Neural crest cell (in vitro differentiated cells): ENCODE results near the gene C9orf57. TPM values are rescaled to one million over a fixed set of nuclear protein-coding genes. Genes with fewer than 3 reads are reported as not detected.
"Not testable (repeated sequence)": the region's sequence is repeated elsewhere in the genome, so short reads cannot be mapped to it uniquely, and the experiment has no call there.

Source experiments
- DNase-seq: peaks from one replicate; pipeline ENCODE4 v3.0.0; 2021; ENCODE audit warnings: low read depth, mixed read lengths, low spot score
- H3K27ac Mint-ChIP-seq: one replicate; pipeline ENCODE4 v1.8.0; 2021; ENCODE audit warnings: mild to moderate bottlenecking, mixed read lengths; ENCODE audit not compliant: unreplicated experiment
- H3K27me3 Mint-ChIP-seq: 2 replicates; pipeline ENCODE4 v1.8.0; 2021; ENCODE audit warnings: low read depth, mild to moderate bottlenecking, mixed read lengths
- H3K36me3 Mint-ChIP-seq: 2 replicates; pipeline ENCODE4 v1.8.0; 2021; ENCODE audit warnings: low read depth, mild to moderate bottlenecking, mixed read lengths
- H3K4me1 Mint-ChIP-seq: 2 replicates; pipeline ENCODE4 v1.8.0; 2021; ENCODE audit warnings: mixed read lengths
- H3K4me3 Mint-ChIP-seq: one replicate; pipeline ENCODE4 v1.8.0; 2021; ENCODE audit warnings: mild to moderate bottlenecking, mixed read lengths
- H3K9me3 Mint-ChIP-seq: 2 replicates; pipeline ENCODE4 v1.8.0; 2021; ENCODE audit warnings: mixed read lengths
- long read RNA-seq: library from polyadenylated mRNA; unstranded; transcript quantifications from one replicate; pipeline ENCODE4 v2.0.0, GENCODE V29; 2020
- total RNA-seq: library from RNA; stranded (reverse); gene quantifications from 2 replicates; pipeline ENCODE4 v1.2.1, GENCODE V29; 2021
- TF ChIP-seq, protein P1 (sequence below): fragments of 200-600 bp; sonication (generic); conservative IDR thresholded peaks from 2 replicates; pipeline ENCODE4 v1.5.0; 2021; ENCODE audit warnings: antibody characterized with exemption, mild to moderate bottlenecking

The C9orf57 gene, protein sequence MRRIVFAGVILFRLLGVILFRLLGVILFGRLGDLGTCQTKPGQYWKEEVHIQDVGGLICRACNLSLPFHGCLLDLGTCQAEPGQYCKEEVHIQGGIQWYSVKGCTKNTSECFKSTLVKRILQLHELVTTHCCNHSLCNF
- total RNA-seq = not detected in 2 replicates
- long read RNA-seq = 0 reads

DNA sequence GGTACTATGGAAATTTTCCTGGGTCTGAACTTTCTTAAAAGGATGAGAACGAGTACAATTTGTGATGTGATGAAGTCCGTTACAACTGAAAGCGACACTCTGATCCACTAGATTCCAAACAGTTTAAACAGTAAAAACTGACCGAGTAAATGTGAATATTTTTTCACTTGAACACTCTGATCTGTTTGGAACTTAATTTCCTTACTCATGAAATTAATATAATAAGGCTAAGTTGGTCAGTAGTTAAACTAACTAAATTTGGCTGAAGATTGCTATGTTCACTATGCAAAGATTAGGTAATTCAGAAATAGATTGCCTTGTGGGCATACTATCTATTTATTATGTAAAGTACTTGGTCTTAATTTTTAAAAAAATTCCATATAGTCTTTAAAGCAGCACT lies at the start of gene C9orf57:
Gene C9orf57 (minus strand): TSS at position 101 of the 400 bp plus-strand sequence. CDS start 1,282 bp downstream, outside the sequence.
- Mint-ChIP-seq H3K27ac (no peak within 1 kb of the TSS), H3K9me3 (no peaks in the 10 kb centered on the region), H3K4me1 (no peaks in the 10 kb centered on the region), H3K36me3 (no peaks in the 10 kb centered on the region), H3K27me3 (peaks cover 5% of the 10 kb centered on the region), H3K4me3 (no peak within 1 kb of the TSS)
- no peak for DNase-seq
- TF ChIP-seq, protein P1, sequence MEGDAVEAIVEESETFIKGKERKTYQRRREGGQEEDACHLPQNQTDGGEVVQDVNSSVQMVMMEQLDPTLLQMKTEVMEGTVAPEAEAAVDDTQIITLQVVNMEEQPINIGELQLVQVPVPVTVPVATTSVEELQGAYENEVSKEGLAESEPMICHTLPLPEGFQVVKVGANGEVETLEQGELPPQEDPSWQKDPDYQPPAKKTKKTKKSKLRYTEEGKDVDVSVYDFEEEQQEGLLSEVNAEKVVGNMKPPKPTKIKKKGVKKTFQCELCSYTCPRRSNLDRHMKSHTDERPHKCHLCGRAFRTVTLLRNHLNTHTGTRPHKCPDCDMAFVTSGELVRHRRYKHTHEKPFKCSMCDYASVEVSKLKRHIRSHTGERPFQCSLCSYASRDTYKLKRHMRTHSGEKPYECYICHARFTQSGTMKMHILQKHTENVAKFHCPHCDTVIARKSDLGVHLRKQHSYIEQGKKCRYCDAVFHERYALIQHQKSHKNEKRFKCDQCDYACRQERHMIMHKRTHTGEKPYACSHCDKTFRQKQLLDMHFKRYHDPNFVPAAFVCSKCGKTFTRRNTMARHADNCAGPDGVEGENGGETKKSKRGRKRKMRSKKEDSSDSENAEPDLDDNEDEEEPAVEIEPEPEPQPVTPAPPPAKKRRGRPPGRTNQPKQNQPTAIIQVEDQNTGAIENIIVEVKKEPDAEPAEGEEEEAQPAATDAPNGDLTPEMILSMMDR = no peak

DNA sequence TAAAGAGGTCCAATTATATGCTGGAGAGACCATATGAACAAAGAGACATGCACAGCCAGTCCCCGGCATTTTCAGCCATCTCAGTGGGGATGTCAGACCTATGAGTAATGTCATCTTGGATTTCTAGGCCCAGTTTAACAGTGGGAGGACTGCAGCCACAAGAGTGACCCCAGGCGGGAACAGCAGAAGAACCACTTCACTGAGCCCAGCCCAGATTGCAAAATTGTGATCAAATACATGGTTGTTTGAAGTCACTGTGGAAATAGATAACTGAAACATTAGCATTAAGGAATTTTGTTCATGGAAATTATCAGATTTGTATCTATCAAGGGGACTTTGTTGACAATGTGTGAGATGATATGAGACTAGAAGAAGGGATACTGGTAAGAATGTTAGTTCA lies 42.1 kb upstream of the C9orf57 start:
- H3K4me3 Mint-ChIP-seq = no peak overlapping the region

DNA sequence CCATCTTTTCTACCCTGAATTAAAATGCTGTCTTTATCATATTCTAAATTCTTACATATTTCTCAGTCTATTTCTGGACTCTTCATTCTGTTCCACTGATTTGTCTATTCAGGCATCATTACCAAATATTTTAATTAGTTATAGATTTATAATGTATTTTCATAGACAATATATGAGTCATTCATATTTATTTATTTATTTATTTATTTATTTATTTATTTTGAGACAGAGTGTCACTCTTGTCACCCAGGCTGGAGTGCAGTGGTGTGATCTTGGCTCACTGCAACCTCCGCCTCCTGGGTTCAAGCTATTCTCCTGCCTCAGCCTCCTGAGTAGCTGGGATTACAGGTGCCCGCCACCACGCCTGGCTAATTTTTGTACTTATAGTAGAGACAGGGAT lies 35.1 kb upstream of the C9orf57 start:
- not testable (repeated sequence) for H3K27me3 Mint-ChIP-seq, H3K36me3 Mint-ChIP-seq, H3K4me3 Mint-ChIP-seq, DNase-seq, H3K4me1 Mint-ChIP-seq, H3K9me3 Mint-ChIP-seq, H3K27ac Mint-ChIP-seq

More for the DNA sequence above, 42.1 kb upstream of the C9orf57 start:
- Mint-ChIP-seq H3K4me1 (no peaks in the 10 kb centered on the region), H3K9me3 (peaks cover 9% of the 10 kb centered on the region), H3K27ac (no peak overlapping the region), H3K27me3 (peaks cover 4% of the 10 kb centered on the region), H3K36me3 (peaks cover 3% of the 10 kb centered on the region)
- DNase-seq = no peak
- TF ChIP-seq, protein P1 = no peak

DNA sequence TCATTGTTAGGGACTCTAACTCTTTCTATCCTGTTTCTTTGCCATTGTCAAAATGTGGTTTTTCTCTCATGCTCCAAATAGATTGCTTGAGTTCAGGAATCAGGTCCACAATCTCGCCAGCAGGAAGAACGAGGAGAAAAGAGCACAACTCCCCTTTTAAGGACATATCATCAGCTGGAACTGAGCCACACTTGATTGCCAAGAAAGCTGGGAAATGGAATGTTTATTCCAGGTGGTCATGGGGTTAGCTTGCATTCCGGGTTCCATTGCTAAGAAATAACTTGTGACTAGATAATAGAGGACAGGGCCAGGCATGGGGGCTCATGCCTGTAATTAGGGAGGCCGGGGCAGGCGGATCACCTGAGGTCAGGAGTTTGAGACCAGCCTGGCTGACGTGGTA lies 32.4 kb upstream of the C9orf57 start:
- TF ChIP-seq, protein P1 = no peak
- DNase-seq = no peak
- Mint-ChIP-seq H3K27ac (no peak overlapping the region), H3K4me1 (no peaks in the 10 kb centered on the region), H3K36me3 (no peaks in the 10 kb centered on the region), H3K27me3 (peaks cover 3% of the 10 kb centered on the region), H3K4me3 (no peak overlapping the region), H3K9me3 (peaks cover 6% of the 10 kb centered on the region)

DNA sequence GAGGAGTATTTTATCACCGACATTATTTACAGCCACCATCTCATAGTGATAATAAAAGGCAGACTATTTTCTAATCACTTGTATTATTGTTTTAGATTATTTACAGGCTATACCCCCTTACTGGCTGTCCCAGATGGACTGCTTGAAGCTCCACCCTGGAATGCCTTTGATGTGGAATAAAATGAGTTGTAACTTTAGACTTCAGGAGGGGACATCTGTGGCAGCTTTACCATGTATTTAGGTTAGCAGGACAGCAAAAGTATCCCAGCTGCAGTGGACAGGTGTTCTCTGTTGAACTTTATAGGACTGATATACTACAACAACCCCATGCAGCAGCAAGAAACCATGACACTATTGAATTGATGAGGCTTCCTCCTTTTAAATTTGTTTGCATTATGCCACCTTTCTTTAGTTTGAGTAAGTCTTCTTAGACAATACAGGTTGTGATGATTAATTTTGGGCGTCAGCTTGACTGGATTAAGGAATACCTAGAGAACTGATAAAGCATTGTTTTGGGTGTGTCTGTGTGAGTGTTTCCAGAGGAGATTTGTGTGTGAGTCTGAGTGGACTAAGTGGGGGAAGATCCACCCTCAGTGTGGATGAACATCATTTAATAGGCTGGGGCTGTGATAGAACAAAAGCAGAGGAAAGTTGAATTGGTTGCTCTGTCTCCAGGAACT lies 29.2 kb upstream of the C9orf57 start:
- TF ChIP-seq, protein P1 = no peak
- no peak overlapping the region for H3K27ac Mint-ChIP-seq
- H3K4me3 Mint-ChIP-seq = no peak overlapping the region
- no peaks in the 10 kb centered on the region for H3K27me3 Mint-ChIP-seq
- H3K9me3 Mint-ChIP-seq = peaks cover 7% of the 10 kb centered on the region
- H3K36me3 Mint-ChIP-seq = no peaks in the 10 kb centered on the region
- no peaks in the 10 kb centered on the region for H3K4me1 Mint-ChIP-seq
- DNase-seq = no peak

DNA sequence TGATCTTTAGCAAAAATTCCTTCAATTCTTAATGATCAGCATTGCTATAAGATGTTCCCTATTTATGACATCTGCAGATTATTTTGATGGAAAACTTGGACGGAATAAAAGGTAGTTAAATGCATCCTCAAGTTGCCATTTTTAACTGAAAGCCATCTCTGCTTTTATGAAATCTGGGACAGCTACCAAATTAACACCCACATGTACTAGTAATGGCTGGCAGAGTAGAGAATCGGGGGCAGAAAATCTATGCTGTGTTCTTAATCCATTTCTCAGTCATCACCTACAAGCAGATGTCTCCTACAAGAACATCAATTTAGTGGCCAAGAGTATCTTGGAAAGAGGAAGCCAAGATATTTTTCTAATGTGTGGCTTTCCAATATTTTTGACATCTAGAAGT lies 22.1 kb upstream of the C9orf57 start:
- Mint-ChIP-seq H3K27me3 (no peaks in the 10 kb centered on the region), H3K36me3 (no peaks in the 10 kb centered on the region), H3K4me1 (no peaks in the 10 kb centered on the region), H3K27ac (no peak overlapping the region), H3K4me3 (no peak overlapping the region), H3K9me3 (peaks cover 2% of the 10 kb centered on the region)
- TF ChIP-seq, protein P1 = no peak
- no peak for DNase-seq

DNA sequence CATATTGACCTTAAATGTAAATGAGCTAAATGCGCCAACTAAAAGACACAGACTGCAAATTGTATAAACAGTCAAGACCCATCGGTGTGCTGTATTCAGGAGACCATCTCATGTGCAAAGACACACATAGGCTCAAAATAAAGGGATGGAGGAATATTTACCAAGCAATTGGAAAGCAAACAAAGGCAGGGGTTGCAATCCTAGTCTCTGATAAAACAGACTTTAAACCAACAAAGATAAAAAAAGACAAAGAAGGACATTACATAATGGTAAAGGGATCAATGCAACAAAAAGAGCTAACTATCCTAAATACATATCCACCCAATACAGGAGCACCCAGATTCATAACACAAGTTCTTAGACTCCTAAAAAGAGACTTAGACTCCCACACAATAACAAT lies 14.3 kb upstream of the C9orf57 start:
- not testable (repeated sequence) for DNase-seq, H3K27ac Mint-ChIP-seq, H3K36me3 Mint-ChIP-seq, H3K4me3 Mint-ChIP-seq, H3K4me1 Mint-ChIP-seq, H3K9me3 Mint-ChIP-seq, H3K27me3 Mint-ChIP-seq
